Activated CD4-positive, CD25-positive, alpha-beta regulatory T cell (primary cell): ENCODE measurements around the gene ZNF530.

Experiments used
- DNase-seq, 4 experiments: peaks; one replicate each; lab custom pipeline; 2025; lab: John Stamatoyannopoulos, UW

ZNF530 gene

GRCh38 chr19:57599761-57600383 lies at the start of gene ZNF530:
Gene ZNF530, plus strand, starts transcription at chr19:57599885. Its CDS starts 4,461 bp downstream, at chr19:57604346.
- peak; percentile 64 to 80 (median 74) for DNase-seq

GRCh38 chr19:57552432-57552831 lies 47.3 kb upstream of the ZNF530 start:
- no peak for DNase-seq

GRCh38 chr19:57557659-57558058 lies 42.0 kb upstream of the ZNF530 start:
- no peak for DNase-seq

- no peak for DNase-seq
These were observed 41.2 kb upstream of the ZNF530 start for GRCh38 chr19:57558525-57558924.

GRCh38 chr19:57559008-57559403 lies 40.7 kb upstream of the ZNF530 start:
- DNase-seq: peak in 1 of 4 experiments; percentile 2

GRCh38 chr19:57559404-57560025 lies 40.2 kb upstream of the ZNF530 start, which contains the start of gene ZNF550:
Gene ZNF550, minus strand, starts transcription at chr19:57559863. Its CDS starts 181 bp downstream, at chr19:57559682.
- peak; percentile 70 to 79 (median 78) for DNase-seq

GRCh38 chr19:57560049-57560491 lies 39.6 kb upstream of the ZNF530 start:
- no peak for DNase-seq

- DNase-seq: no peak
These were observed 36.1 kb upstream of the ZNF530 start for GRCh38 chr19:57563547-57563946.

GRCh38 chr19:57566396-57567265 lies 33.1 kb upstream of the ZNF530 start:
- no peak for DNase-seq

GRCh38 chr19:57570707-57571106 lies 29.0 kb upstream of the ZNF530 start:
- DNase-seq: no peak

GRCh38 chr19:57572415-57572947 lies 27.2 kb upstream of the ZNF530 start:
- no peak for DNase-seq

- no peak for DNase-seq
These were observed 23.0 kb upstream of the ZNF530 start for GRCh38 chr19:57576661-57577060.

- DNase-seq: peak; percentile 85 to 91 (median 88)
These were observed 21.0 kb upstream of the ZNF530 start, which contains the start of gene ZNF416 for GRCh38 chr19:57578487-57579205. Gene ZNF416, minus strand, starts transcription at chr19:57578911. Its CDS starts 207 bp downstream, at chr19:57578704.

- DNase-seq: no peak
These were observed 16.6 kb upstream of the ZNF530 start for GRCh38 chr19:57583104-57583520.

GRCh38 chr19:57583521-57584416 lies 15.9 kb upstream of the ZNF530 start, which contains the start of gene ZIK1:
Gene ZIK1, plus strand, starts transcription at chr19:57584145. Its CDS starts 212 bp downstream, at chr19:57584357.
- DNase-seq: peak; percentile 64 to 77 (median 71)

- no peak for DNase-seq
These were observed 12.2 kb upstream of the ZNF530 start for GRCh38 chr19:57587529-57587928.

- no peak for DNase-seq
These were observed 316 bp upstream of the ZNF530 start for GRCh38 chr19:57599377-57599760.

- no peak for DNase-seq
These were observed 7.2 kb downstream of the ZNF530 start for GRCh38 chr19:57606931-57607330.

GRCh38 chr19:57611113-57611512 lies 11.4 kb downstream of the ZNF530 start:
- no peak for DNase-seq
